ENCODE data around the gene PHPT1. TPM values are rescaled to one million over a fixed set of nuclear protein-coding genes. Genes with fewer than 3 reads are reported as not detected.
A peak's percentile ranks its signal among the peaks of the same experiment; 100 is the strongest.
"Not testable (repeated sequence)": the region's sequence is repeated elsewhere in the genome, so short reads cannot be mapped to it uniquely, and the experiment has no call there.

Gene PHPT1
- total RNA-seq, result 100 to 1,000 TPM; 134 to 146 TPM
- 146 TPM for polyA plus RNA-seq (ENCODE audit: insufficient read depth, low read depth, low replicate concordance)
- long read RNA-seq, donor 1, transcript PHPT1-205 (3 exons, 1,316 nt), result minor isoform, 5 of 194 reads
- long read RNA-seq, donor 1, transcript PHPT1-201 (3 exons, 890 nt), result major isoform, 168 of 194 reads
- long read RNA-seq, donor 1, transcript PHPT1-204 (2 exons, 627 nt), result minor isoform, 8 of 194 reads
- long read RNA-seq, donor 1, partial matches to known transcripts, result 9 of 194 reads
- long read RNA-seq, donor 1, other reads (novel, unspliced or antisense), result 0 of 194 reads
- long read RNA-seq, donor 2, transcript PHPT1-201 (3 exons, 890 nt), result major isoform, 116 of 136 reads
- long read RNA-seq, donor 2, transcript PHPT1-204 (2 exons, 627 nt), result minor isoform, 7 of 136 reads
- long read RNA-seq, donor 2, partial matches to known transcripts, result 5 of 136 reads
- long read RNA-seq, donor 2, other reads (novel, unspliced or antisense), result 0 of 136 reads

DNA sequence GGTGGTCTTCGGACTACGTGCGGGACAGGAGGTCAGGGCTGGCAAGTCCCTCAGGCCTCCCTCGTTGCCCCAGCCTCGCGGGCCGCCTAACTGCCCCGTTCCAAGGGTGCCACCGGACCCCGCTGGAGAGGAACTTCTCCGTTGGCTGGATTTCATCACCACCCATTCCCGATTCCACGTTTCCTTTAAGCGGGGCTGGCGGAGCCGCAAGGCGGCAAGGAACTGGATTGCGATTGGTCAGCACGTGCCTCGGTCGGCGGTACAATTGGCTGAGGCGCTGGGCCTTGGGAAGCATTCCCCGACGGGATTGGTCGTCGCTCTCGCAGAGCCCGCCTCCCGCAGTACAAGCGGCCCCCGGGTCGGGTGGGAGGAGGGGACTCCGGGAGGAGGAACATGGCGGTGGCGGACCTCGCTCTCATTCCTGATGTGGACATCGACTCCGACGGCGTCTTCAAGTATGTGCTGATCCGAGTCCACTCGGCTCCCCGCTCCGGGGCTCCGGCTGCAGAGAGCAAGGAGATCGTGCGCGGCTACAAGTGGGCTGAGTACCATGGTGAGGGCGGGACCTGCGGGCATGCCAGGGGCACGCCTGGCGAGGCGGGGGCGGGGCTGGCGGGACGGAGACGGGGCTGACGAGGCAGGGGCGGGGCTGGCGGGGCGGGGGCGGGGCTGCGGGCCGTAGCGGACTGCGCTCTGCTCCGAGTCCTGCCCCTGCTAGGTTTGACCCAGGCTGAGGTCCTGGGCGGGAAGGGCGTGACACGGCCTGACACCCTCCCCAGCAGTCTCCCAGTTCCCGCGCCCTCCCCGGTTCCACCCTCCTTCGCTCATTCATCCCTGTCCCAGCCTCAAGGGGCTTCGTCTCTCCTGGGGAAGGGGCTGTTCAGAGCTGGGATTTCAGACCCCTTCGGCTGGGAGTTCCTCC, at the start of gene PHPT1:
Gene PHPT1, plus strand, starts transcription at position 372 of the 922 bp plus-strand sequence. Its CDS starts 22 bp downstream, at position 394.
- Histone ChIP-seq H3K9me3 (no peaks in the 10 kb centered on the region), H3K4me1 (peaks cover 33% of the 10 kb centered on the region), H3K27me3 (no peaks in the 10 kb centered on the region), H3K27ac (peak within 1 kb of the TSS; percentile 89 to 97), H3K4me3 (peak within 1 kb of the TSS; percentile 65 to 72), H3K36me3 (ENCODE audit: low read depth, missing control alignments) (no peaks in the 10 kb centered on the region)
- TF ChIP-seq POLR2A (IDR thresholded peaks at IDR 0.05) (peak; percentile 43), CTCF (IDR thresholded peaks at IDR 0.05) (peak in 1 of 3 experiments; percentile 14)
- WGBS, 2 donors, result 1% methylated on average over 11 to 63 of the region's 77 CpGs
- intact Hi-C loops (cut with DNase I; ENCODE audit: low total_unique reads), result no loop called here
- peak; percentile 99 for DNase-seq

DNA sequence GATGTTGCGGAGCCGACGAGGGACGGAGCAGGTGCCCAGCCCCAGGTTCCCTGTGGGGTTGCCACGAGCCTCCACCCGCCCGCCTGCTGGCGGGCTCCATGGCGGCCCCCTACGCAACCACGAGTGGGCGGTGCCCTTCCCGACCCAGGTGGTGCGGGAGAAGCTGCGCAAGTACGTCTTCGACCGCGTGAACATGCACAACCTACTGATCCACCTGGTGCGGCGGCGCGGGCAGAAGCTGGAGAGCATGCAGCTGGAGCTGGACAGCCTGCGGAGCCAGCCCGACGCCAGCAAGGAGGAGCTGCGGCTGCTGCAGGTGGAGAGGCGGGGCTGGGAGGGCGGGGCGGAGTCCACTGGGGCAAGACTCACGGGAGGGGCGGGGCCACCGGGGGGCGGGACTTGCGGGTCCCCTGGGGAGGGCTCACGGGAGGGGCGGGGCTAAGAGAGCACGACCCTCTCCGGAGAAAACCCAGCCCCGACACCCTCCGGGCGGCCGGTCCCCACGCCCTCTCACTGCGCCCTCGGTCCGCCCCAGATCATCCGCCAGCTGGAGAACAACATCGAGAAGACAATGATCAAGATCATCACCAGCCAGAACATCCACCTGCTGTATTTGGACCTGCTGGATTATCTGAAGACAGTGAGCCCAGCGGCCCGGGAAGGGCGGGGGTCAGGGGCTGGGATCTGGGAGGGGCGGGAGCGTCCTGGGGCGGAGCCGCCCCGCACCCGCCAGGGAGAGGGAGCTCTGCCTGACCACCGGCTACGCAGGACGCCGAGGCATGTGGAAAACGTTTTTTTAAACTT, 49.2 kb upstream of the PHPT1 start:
- H3K27me3 ChIP-seq, result no peaks in the 10 kb centered on the region
- H3K27ac ChIP-seq, result peak overlapping the region in 1 of 2 donors; percentile 44
- WGBS, 2 donors, result 0% methylated on average over 1 to 29 of the region's 63 CpGs
- peak overlapping the region; percentile 43 to 55 for H3K4me3 ChIP-seq
- TF ChIP-seq POLR2A (IDR thresholded peaks at IDR 0.05) (no peak), CTCF (IDR thresholded peaks at IDR 0.05) (no peak)
- DNase-seq, result peak; percentile 95
- intact Hi-C loops (cut with DNase I; ENCODE audit: low total_unique reads), result no loop called here
- H3K9me3 ChIP-seq, result no peaks in the 10 kb centered on the region
- H3K36me3 ChIP-seq (ENCODE audit: low read depth, missing control alignments), result no peaks in the 10 kb centered on the region
- peaks cover 43% of the 10 kb centered on the region for H3K4me1 ChIP-seq

GRCh38 chr9:136802321-136802720, 46.9 kb upstream of the PHPT1 start:
- peaks cover 31% of the 10 kb centered on the region for H3K4me1 ChIP-seq
- no peaks in the 10 kb centered on the region for H3K36me3 ChIP-seq (ENCODE audit: low read depth, missing control alignments)
- TF ChIP-seq POLR2A (IDR thresholded peaks at IDR 0.05), result no peak
- TF ChIP-seq CTCF (IDR thresholded peaks at IDR 0.05), result no peak
- intact Hi-C loops (cut with DNase I; ENCODE audit: low total_unique reads), result no loop called here
- H3K27me3 ChIP-seq, result no peaks in the 10 kb centered on the region
- H3K4me3 ChIP-seq, result no peak overlapping the region
- H3K9me3 ChIP-seq, result no peaks in the 10 kb centered on the region
- no peak overlapping the region for H3K27ac ChIP-seq
- DNase-seq, result no peak
- WGBS, 2 donors, result 86% methylated on average over 6 of the region's 6 CpGs

GRCh38 chr9:136803009-136803550, 46.1 kb upstream of the PHPT1 start:
- DNase-seq; H3K36me3 ChIP-seq (ENCODE audit: low read depth, missing control alignments); intact Hi-C loops (cut with DNase I; ENCODE audit: low total_unique reads); H3K9me3 ChIP-seq; H3K27me3 ChIP-seq; H3K4me3 ChIP-seq; H3K27ac ChIP-seq: not testable (repeated sequence)
- WGBS, 2 donors, result 93% methylated on average over 2 to 6 of the region's 9 CpGs
- H3K4me1 ChIP-seq, result peaks cover 24% of the 10 kb centered on the region
